Ascending aorta (tissue), 2 donors: ENCODE measurements around the gene SLC30A10. TPM values are rescaled to one million over a fixed set of nuclear protein-coding genes. Genes with fewer than 3 reads are reported as not detected.

Experiments used
- DNase-seq, 2 donors: peaks; one replicate each; pipeline ENCODE4 v3.0.0-alpha.2; 2019; ENCODE audit warnings: low spot score in 2 of 2
- H3K27ac ChIP-seq, 2 donors: fragments of 200-600 bp; sonication (generic); one replicate each; pipeline ENCODE4 v1.5.1; 2016 to 2017; ENCODE audit warnings: mild to moderate bottlenecking in 1 of 2
- H3K27me3 ChIP-seq: fragments of 200-600 bp; sonication (generic); one replicate; pipeline ENCODE4 v1.5.1; 2017
- H3K36me3 ChIP-seq, 2 donors: fragments of 200-600 bp; sonication (generic); one replicate each; pipeline ENCODE4 v1.5.1; 2016
- H3K4me1 ChIP-seq, 2 donors: fragments of 200-600 bp; sonication (generic); one replicate each; pipeline ENCODE4 v1.5.1; 2016 to 2017; ENCODE audit warnings: mild to moderate bottlenecking in 1 of 2
- H3K4me3 ChIP-seq, 2 donors: fragments of 200-600 bp; sonication (generic); one replicate each; pipeline ENCODE4 v1.5.1; 2016 to 2017; ENCODE audit warnings: mild to moderate bottlenecking in 1 of 2
- H3K9me3 ChIP-seq, 2 donors: fragments of 200-600 bp; sonication (generic); one replicate each; pipeline ENCODE4 v1.5.1; 2016
- intact Hi-C: fragments of 100-400 bp; cut with DNase I; formaldehyde crosslinking; loops from one replicate; pipeline ENCODE4 v1.15.1; 2023
- total RNA-seq: library from RNA; depleted of rRNA; stranded (reverse); fragments of >200 nt; gene quantifications from one replicate; pipeline ENCODE4 v1.1.0, GENCODE V29; 2016
- TF ChIP-seq, protein P1 (sequence below), 3 experiments: fragments of 200-600 bp in 2 of 3; fragments of 450-650 bp in 1 of 3; sonication (generic) in 2 of 3; IDR thresholded peaks; one replicate each; pipeline ENCODE4 v1.5.1; 2016 to 2019; ENCODE audit warnings: antibody characterized with exemption in 3 of 3, mild to moderate bottlenecking in 1 of 3, moderate library complexity in 1 of 3

The SLC30A10 gene
- total RNA-seq, 1 donor from 2014 or later: not detected

DNA sequence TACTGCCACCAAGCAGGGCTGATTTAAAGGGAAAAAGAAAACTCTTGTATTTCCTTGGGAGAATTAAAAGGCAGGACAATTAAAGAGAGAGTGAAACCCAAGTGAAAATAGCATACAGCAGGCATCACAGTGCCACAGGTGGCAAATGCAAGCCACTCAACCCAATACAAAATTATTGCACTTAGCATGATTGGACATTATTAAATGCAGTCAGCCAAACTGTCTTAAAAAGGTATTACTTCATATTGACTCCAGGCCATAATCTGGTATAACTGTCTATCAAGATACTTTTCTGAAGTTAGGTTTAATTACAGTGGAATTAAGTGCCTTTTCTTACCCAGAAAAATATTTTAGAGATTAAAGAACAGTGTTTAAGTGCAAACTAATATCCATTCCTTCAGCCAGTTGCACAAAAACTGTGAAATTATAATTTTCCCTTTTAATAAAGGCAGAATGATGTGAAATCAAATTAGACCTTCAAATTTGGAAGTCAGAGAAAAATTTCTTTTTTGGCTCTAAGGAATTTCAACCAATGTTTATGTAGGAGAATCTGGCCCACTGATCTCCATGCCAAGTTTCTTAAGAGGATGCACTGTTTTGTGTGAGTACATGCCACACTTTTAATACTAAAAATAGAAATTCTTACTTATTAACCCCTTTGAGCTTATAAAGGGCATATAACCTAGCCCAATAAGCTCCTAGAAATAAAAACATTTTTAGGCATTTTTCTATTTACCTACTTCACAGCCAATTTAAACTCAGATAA lies 15.2 kb downstream of the SLC30A10 start:
- H3K4me3 ChIP-seq: no peak overlapping the region
- H3K9me3 ChIP-seq: no peaks in the 10 kb centered on the region
- intact Hi-C loops: no loop called here
- no peak overlapping the region for H3K27ac ChIP-seq
- H3K36me3 ChIP-seq: no peaks in the 10 kb centered on the region
- no peak for DNase-seq
- H3K4me1 ChIP-seq: no peaks in the 10 kb centered on the region
- H3K27me3 ChIP-seq: no peaks in the 10 kb centered on the region
- TF ChIP-seq, protein P1, sequence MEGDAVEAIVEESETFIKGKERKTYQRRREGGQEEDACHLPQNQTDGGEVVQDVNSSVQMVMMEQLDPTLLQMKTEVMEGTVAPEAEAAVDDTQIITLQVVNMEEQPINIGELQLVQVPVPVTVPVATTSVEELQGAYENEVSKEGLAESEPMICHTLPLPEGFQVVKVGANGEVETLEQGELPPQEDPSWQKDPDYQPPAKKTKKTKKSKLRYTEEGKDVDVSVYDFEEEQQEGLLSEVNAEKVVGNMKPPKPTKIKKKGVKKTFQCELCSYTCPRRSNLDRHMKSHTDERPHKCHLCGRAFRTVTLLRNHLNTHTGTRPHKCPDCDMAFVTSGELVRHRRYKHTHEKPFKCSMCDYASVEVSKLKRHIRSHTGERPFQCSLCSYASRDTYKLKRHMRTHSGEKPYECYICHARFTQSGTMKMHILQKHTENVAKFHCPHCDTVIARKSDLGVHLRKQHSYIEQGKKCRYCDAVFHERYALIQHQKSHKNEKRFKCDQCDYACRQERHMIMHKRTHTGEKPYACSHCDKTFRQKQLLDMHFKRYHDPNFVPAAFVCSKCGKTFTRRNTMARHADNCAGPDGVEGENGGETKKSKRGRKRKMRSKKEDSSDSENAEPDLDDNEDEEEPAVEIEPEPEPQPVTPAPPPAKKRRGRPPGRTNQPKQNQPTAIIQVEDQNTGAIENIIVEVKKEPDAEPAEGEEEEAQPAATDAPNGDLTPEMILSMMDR (IDR thresholded peaks at IDR 0.05): no peak

DNA sequence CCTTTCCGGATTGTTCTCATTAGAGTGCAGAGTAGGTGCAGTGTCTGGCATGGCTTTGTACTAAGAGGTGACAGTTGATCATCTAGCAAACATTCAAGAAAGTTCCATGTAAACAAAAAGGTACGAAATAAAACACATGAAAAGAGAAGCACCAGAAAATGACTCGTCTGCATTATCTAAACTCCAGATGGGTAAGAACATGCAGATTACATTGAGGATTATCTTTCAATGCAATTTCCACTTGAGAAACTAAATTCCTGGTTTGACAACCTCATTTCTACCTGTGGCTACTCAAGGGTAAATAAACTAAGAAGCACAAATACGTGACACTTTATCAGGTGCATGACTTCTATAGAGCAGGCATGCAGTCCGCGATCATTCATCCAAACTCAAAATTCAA lies 17.6 kb downstream of the SLC30A10 start:
- Histone ChIP-seq H3K27ac (no peak overlapping the region), H3K4me3 (no peak overlapping the region), H3K27me3 (no peaks in the 10 kb centered on the region), H3K9me3 (no peaks in the 10 kb centered on the region), H3K36me3 (no peaks in the 10 kb centered on the region), H3K4me1 (no peaks in the 10 kb centered on the region)
- TF ChIP-seq, protein P1 (IDR thresholded peaks at IDR 0.05): no peak
- DNase-seq: no peak
- intact Hi-C loops: no loop called here

DNA sequence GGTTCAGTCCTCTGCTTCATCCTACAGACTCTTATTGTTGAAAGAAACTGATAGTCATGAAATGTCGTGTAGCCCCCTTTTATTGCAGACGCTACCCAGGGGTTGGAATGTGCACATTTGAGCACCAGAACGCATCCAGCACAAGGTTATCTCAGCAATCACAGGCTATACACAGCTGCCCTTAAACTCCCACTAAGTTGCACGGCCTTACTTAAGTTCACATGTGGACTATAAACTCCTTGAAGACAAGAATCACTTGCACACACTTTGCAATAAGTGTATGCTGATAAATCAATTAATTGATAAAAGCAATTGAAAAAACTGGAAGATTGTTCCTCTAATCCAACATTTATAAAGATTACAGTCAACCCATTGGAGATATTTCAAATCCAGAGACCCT lies 18.9 kb downstream of the SLC30A10 start:
- Histone ChIP-seq H3K27ac (no peak overlapping the region), H3K4me3 (no peak overlapping the region), H3K36me3 (no peaks in the 10 kb centered on the region), H3K27me3 (no peaks in the 10 kb centered on the region), H3K9me3 (no peaks in the 10 kb centered on the region), H3K4me1 (no peaks in the 10 kb centered on the region)
- DNase-seq: no peak
- intact Hi-C loops: no loop called here
- TF ChIP-seq, protein P1 (IDR thresholded peaks at IDR 0.05): no peak

DNA sequence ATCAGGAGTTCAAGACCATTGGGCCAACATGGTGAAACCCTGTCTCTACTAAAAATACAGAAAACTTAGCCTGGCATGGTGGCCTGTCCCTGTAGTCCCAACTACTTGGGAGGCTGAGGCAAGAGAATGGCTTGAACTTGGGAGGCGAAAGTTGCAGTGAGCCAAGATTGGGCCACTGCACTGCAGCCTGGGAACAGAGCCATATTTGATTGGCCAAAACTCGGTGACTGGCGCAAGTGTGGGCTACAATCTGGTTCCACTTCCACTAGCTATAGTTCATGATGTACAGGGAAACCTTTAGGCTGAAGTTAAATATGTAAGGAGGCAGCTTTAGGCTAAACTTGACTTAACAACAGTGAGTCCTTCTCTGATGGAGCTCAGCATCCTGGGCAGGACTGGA lies 20.2 kb downstream of the SLC30A10 start:
- intact Hi-C loops: no loop called here
- no peaks in the 10 kb centered on the region for H3K9me3 ChIP-seq
- H3K36me3 ChIP-seq: no peaks in the 10 kb centered on the region
- TF ChIP-seq, protein P1 (IDR thresholded peaks at IDR 0.05): no peak
- no peaks in the 10 kb centered on the region for H3K27me3 ChIP-seq
- H3K4me3 ChIP-seq: no peak overlapping the region
- no peak for DNase-seq
- H3K4me1 ChIP-seq: no peaks in the 10 kb centered on the region
- H3K27ac ChIP-seq: no peak overlapping the region

DNA sequence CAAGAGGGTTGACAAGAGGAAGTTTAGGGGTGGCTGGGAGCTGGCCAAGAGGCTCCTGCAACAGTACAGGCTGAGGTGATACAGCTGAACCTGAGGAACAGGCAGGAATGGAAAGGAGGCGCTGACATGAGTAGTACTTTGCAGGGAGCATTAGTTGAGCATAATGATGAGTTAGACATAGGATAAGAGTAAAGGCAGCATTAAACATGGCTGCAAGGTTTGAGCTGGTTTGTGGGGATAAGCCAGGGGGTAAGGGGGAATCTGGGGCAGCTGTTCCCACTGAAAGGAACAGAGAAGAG lies 20.6 kb downstream of the SLC30A10 start:
- Histone ChIP-seq H3K9me3 (no peaks in the 10 kb centered on the region), H3K36me3 (no peaks in the 10 kb centered on the region), H3K4me3 (no peak overlapping the region), H3K27ac (no peak overlapping the region), H3K27me3 (no peaks in the 10 kb centered on the region), H3K4me1 (no peaks in the 10 kb centered on the region)
- TF ChIP-seq, protein P1 (IDR thresholded peaks at IDR 0.05): no peak
- no peak for DNase-seq
- intact Hi-C loops: no loop called here
